Fibroblast of skin of right biceps (primary cell): Measurements from ENCODE around the gene ZBTB45.
"Not testable (repeated sequence)": the region's sequence is repeated elsewhere in the genome, so short reads cannot be mapped to it uniquely, and the experiment has no call there.

Experiments
- DNase-seq: peaks from one replicate; pipeline ENCODE4 v3.0.0-alpha.2; 2013

ZBTB45 gene

GRCh38 chr19:58554494-58555368 lies 35.1 kb upstream of the ZBTB45 start, which contains the start of gene CHMP2A:
Gene CHMP2A (minus strand): TSS chr19:58555105. CDS start chr19:58554212, 893 bp downstream.
- peak; percentile 97 for DNase-seq

- no peak for DNase-seq
Observed at GRCh38 chr19:58553799-58554493, 34.3 kb upstream of the ZBTB45 start.

DNA sequence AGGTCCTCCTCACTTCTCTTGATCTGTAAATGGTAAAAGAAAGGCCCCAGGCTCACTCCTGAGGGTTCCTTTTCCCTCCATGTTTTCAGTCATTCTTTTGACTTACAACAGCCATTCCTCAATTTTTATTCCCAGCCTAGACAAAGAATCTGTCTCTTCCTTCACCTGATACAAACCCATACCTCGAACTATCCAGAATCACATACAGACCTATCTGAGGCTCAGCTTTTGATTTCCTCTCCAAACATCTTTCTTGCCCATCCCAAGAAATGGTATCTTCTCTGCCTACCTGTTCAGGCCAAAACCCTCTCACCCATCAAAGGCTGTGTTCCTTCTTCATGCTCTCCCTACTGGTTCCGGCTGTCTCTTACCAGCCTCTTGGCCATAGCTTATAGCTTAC lies 33.0 kb upstream of the ZBTB45 start:
- DNase-seq = no peak

DNA sequence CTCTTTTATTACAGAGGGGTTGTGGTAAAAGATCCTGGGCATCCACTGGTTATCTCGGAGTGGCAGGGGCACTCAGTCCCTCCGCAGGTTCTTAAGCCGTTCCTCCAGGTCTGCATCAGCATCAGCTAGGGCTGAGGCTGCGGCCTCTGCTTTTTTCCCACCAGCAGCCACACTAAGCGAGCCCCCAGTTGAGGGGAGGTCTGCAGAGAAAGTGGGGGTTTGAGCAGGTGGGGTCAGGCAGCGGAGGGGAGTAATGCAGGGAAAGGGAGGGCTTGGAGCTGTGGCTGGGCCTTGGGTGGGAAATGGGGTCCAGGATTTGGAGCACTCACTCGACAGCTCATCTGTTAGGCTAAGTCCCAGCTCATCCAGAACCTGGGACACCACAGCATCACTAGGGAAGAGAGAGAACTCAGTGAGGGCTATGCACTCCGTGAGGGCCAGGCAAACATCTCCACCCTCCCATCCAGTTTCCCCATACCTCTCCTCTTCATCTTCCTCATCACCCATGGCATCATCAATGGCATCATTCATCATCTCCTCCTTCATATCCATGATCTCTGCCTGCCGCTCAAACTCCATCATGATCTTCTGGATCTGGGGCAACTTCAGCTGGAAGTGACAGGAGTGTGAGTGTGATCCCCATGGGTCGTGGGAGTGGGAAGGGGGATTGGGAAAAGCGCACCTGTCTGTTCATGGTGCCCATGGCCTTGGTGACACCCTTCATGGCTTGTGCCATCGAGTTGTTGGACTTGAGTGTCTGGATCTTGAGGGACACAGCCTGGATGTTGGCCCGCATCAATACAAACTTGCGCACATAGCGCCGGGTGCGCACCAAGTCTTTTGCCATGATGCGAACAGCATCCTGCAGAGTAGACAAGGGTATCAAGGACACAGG lies 32.2 kb upstream of the ZBTB45 start:
- DNase-seq = no peak

GRCh38 chr19:58551123-58551497 lies 31.5 kb upstream of the ZBTB45 start:
- no peak for DNase-seq

DNA sequence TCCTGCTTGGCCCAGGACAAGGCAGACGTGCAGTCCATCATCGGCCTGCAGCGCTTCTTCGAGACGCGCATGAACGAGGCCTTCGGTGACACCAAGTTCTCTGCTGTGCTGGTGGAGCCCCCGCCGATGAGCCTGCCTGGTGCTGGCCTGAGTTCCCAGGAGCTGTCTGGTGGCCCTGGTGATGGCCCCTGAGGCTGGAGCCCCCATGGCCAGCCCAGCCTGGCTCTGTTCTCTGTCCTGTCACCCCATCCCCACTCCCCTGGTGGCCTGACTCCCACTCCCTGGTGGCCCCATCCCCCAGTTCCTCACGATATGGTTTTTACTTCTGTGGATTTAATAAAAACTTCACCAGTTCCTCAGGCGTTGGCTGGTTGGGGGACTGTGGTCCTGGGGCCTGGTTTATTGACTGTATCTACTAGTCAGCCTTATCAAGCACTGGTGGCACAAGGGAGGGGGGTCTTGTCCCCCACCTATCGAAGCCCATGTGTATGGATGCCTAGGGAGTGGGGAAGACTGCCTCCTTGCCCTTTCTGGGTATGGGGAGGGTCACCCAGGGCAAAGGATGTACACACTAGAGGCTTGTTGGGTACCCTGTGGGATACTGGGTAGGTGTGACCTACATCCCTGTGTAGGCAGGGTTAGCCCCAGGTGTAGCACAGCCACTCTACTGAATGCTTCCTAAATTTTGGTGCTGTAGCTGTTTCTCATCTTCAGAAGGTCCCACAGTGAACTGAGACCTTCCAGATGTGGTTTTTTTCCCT lies 30.9 kb upstream of the ZBTB45 start:
- DNase-seq = no peak

DNA sequence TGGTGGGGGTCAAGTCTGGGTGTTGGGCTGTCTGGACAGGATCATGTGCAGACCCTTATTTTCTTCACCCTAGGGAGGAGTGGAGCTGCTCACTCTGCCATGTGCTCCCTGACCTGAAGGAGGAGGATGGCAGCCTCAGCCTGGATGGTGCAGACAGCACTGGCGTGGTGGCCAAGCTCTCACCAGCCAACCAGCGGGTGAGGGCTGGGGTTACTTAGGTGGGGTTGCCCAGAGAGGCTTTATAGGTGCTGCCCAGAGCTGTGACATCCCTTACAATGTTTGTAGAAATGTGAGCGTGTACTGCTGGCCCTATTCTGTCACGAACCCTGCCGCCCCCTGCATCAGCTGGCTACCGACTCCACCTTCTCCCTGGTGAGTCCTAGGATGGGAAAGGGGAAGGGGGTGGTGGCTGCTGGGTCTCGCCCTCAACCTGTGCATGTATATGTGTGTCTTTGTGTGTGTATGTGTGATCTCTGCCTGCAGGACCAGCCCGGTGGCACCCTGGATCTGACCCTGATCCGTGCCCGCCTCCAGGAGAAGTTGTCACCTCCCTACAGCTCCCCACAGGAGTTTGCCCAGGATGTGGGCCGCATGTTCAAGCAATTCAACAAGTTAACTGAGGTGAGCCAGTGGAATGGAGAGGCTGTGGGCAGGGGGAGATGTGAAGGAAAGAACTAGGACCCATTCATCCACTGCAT lies 30.2 kb upstream of the ZBTB45 start:
- no peak for DNase-seq

DNA sequence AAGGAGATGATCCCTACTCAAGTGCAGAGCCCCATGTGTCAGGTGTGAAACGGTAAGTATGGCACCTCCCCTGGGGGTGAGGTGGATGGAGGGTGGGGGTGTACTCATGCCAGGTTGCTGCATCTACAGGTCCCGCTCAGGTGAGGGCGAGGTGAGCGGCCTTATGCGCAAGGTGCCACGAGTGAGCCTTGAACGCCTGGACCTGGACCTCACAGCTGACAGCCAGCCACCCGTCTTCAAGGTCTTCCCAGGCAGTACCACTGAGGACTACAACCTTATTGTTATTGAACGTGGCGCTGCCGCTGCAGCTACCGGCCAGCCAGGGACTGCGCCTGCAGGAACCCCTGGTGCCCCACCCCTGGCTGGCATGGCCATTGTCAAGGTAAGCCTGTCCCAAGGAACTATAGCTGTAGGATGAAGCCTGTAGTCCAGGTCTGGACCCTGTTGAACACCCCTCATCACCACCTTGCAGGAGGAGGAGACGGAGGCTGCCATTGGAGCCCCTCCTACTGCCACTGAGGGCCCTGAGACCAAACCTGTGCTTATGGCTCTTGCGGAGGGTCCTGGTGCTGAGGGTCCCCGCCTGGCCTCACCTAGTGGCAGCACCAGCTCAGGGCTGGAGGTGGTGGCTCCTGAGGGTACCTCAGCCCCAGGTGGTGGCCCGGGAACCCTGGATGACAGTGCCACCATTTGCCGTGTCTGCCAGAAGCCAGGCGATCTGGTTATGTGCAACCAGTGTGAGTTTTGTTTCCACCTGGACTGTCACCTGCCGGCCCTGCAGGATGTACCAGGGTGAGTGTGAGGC lies 29.5 kb upstream of the ZBTB45 start:
- no peak for DNase-seq

DNA sequence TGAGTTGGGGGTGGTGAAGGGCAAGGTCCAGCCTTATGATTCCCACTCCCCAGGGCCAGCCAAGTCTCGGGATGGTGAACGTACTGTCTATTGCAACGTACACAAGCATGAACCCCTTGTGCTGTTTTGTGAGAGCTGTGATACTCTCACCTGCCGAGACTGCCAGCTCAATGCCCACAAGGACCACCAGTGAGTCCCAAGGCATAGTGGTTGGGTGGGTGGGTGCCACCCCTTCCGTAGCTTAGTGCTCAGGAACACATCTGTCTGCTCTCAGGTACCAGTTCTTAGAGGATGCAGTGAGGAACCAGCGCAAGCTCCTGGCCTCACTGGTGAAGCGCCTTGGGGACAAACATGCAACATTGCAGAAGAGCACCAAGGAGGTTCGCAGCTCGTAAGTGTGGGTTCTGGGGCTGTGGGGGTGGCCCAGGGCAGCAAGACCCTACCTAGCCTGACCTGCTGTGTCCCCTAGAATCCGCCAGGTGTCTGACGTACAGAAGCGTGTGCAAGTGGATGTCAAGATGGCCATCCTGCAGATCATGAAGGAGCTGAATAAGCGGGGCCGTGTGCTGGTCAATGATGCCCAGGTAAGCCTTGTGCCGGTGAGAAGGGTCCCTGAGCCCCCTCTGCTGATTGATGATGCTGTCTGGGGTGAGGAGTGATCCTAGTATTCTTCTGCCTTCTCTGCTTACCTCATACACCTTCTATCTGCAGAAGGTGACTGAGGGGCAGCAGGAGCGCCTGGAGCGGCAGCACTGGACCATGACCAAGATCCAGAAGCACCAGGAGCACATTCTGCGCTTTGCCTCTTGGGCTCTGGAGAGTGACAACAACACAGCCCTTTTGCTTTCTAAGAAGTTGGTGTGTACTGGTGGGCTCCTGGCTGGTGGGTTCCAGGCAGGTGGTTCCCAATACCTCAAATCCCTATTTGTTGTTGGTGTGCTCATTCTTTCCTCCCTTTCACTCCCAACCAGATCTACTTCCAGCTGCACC lies 28.0 kb upstream of the ZBTB45 start:
- DNase-seq = no peak

DNA sequence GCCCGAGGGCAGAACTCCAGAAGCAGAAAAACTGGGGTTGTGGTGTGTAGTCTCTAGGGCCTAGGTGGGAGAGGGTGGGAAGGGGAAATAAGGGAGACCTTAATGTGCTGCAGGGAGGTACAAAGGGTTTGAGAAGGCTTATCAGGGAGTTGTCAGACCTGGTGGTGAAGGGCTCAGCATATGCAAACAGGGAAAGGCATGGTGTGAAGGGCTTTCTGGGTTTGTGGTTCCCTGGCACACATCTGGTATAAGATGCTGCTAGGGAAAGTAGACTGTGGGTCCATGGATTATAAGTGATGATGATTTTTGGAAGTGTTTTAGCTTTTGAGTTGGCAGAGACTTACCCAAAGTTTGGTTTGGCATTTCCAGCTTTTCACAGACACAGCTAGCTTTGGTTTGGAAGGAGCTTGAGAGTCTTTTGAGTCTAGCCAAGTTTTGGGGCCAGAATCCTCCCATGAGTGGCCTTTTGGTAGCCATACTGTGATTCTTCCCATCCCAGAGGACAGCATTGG lies 26.5 kb upstream of the ZBTB45 start:
- no peak for DNase-seq

GRCh38 chr19:58545286-58546018 lies 25.8 kb upstream of the ZBTB45 start:
- DNase-seq = no peak

DNA sequence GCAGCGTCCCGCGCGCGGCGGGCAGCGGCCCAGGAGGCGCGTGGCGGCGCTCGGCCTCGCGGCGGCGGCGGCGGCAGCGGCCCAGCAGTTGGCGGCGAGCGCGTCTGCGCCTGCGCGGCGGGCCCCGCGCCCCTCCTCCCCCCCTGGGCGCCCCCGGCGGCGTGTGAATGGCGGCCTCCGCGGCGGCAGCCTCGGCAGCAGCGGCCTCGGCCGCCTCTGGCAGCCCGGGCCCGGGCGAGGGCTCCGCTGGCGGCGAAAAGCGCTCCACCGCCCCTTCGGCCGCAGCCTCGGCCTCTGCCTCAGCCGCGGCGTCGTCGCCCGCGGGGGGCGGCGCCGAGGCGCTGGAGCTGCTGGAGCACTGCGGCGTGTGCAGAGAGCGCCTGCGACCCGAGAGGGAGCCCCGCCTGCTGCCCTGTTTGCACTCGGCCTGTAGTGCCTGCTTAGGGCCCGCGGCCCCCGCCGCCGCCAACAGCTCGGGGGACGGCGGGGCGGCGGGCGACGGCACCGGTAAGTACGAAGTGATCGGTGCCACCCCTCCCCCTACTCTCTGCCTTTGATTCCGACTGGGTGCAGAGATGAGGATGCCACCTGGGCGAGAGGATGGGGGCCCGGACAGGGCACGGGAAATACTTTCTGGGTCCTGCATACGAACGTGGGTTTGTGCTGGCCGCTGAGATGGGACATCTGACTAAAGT lies 25.1 kb upstream of the ZBTB45 start:
- DNase-seq = peak; percentile 67

DNA sequence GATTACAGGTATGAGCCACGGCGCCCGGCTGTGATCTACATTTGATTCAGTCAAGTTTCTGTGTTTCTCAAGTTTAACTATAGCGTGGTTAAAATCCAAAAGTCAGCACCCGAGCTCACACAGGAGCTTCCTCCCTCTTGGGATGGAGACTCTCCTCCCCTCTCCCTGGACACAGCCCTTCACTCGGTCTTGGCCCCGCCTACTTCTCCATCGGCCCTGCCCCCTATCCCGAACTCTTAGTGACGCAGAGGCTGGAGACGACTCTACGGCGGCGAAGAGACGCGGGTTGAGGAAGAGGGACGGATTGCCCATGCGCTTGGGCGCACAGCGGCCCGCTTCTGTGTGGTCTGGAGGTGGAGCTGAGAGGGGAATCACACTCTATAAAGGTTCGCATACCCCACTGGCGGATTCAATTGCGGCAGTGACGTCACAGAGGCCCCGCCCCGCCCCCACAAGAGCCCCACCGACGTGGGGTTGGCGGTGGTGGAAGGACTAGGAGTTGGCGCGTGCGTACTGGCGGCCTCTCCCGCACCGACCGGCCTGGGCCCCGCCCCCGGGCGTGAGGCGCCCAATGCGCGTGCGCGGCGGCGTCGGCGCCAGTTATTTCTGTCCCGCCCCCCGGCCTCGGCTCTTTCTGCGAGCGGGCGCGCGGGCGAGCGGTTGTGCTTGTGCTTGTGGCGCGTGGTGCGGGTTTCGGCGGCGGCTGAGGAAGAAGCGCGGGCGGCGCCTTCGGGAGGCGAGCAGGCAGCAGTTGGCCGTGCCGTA lies 24.4 kb upstream of the ZBTB45 start, which contains the start of gene TRIM28:
TRIM28 (plus strand) TSS at position 239 of the 765 bp plus-strand sequence. CDS start 694 bp downstream, outside the sequence.
- DNase-seq = peak; percentile 100

- not testable (repeated sequence) for DNase-seq
Observed at GRCh38 chr19:58542641-58543372, 23.2 kb upstream of the ZBTB45 start.

GRCh38 chr19:58539169-58539559 lies 19.6 kb upstream of the ZBTB45 start:
- not testable (repeated sequence) for DNase-seq
